PC-3 (cell line): ENCODE data around the gene ARHGAP9. TPM values are rescaled to one million over a fixed set of nuclear protein-coding genes. Genes with fewer than 3 reads are reported as not detected.

Experiments used
- ATAC-seq: fragments of 200-7000 bp; cut with Tn5 transposase; 2 replicates; pipeline ENCODE4 v1.9.1; 2020; ENCODE audit warnings: mild to moderate bottlenecking, moderate library complexity
- BruUV-seq: library from RNA; stranded (reverse); fragments of 400-500 nt; replicated peaks from 2 replicates; lab custom pipeline; 2021; lab: Mats Ljungman, UMichigan
- CTCF ChIA-PET: fragments of 300-600 bp; sonication (Branson Sonifier 250); formaldehyde crosslinking; loops from one replicate; lab custom pipeline; 2022; ENCODE audit warnings: antibody characterized with exemption; lab: Charles Lee
- POLR2A ChIA-PET: fragments of 300-600 bp; sonication (Branson Sonifier 250); formaldehyde crosslinking; loops from one replicate; lab custom pipeline; 2022; ENCODE audit warnings: antibody characterized with exemption; ENCODE audit not compliant: unreplicated experiment; lab: Charles Lee
- DNase-seq: peaks from one replicate; pipeline ENCODE4 v3.0.0-alpha.2; 2015
- H2AFZ ChIP-seq: fragments of 300-600 bp; sonication (generic); 2 replicates; pipeline ENCODE4 v1.6.0; 2016; ENCODE audit warnings: antibody characterized with exemption, low read length
- H3F3A ChIP-seq: fragments of 300-600 bp; sonication (generic); one replicate; pipeline ENCODE4 v1.6.0; 2017; ENCODE audit warnings: antibody characterized with exemption, low read length, control low read depth, mild to moderate bottlenecking; ENCODE audit not compliant: unreplicated experiment
- H3K27ac ChIP-seq: fragments of 300-600 bp; sonication (generic); 2 replicates; pipeline ENCODE4 v1.5.1; 2016; ENCODE audit warnings: mild to moderate bottlenecking, low read length
- H3K27me3 ChIP-seq: fragments of 300-600 bp; sonication (generic); 2 replicates; pipeline ENCODE4 v1.6.1; 2016; ENCODE audit warnings: low read length, mixed read lengths
- H3K36me3 ChIP-seq: fragments of 300-600 bp; sonication (generic); 2 replicates; pipeline ENCODE4 v1.6.1; 2016; ENCODE audit warnings: low read depth, mixed run types, low read length, mixed read lengths
- H3K4me1 ChIP-seq: fragments of 300-600 bp; sonication (generic); 2 replicates; pipeline ENCODE4 v1.5.1; 2016; ENCODE audit warnings: low read length; ENCODE audit not compliant: insufficient read depth
- H3K4me2 ChIP-seq: fragments of 300-600 bp; sonication (generic); 2 replicates; pipeline ENCODE4 v1.6.0; 2016; ENCODE audit warnings: low read length
- H3K4me3 ChIP-seq: fragments of 300-600 bp; sonication (generic); 2 replicates; pipeline ENCODE4 v1.5.1; 2016; ENCODE audit warnings: mild to moderate bottlenecking, low read length, mixed read lengths
- H3K79me2 ChIP-seq: fragments of 300-600 bp; sonication (generic); 2 replicates; pipeline ENCODE4 v1.6.1; 2017; ENCODE audit warnings: low read length, mixed read lengths
- H3K9ac ChIP-seq: fragments of 300-600 bp; sonication (generic); 2 replicates; pipeline ENCODE4 v1.6.0; 2016; ENCODE audit warnings: mild to moderate bottlenecking, low read length
- H3K9me2 ChIP-seq: fragments of 300-600 bp; sonication (generic); replicated peaks from 2 replicates; pipeline ENCODE4 v1.6.1; 2016; ENCODE audit warnings: mixed run types, low read length, mixed read lengths
- H3K9me3 ChIP-seq: fragments of 300-600 bp; sonication (generic); 2 replicates; pipeline ENCODE4 v1.6.1; 2016; ENCODE audit warnings: low read length, mixed read lengths
- H4K20me1 ChIP-seq: fragments of 300-600 bp; sonication (generic); 2 replicates; pipeline ENCODE4 v1.6.1; 2016; ENCODE audit warnings: low read length, mixed read lengths
- CTCF ChIP-seq: fragments of 300-600 bp; sonication (generic); conservative IDR thresholded peaks from 2 replicates; pipeline ENCODE4 v1.5.1; 2017; ENCODE audit warnings: antibody characterized with exemption, low read depth, mild to moderate bottlenecking, low read length
- EZH2 ChIP-seq: fragments of 300-600 bp; sonication (generic); IDR thresholded peaks from one replicate; pipeline ENCODE4 v1.6.1; 2017; ENCODE audit warnings: antibody characterized with exemption, mild to moderate bottlenecking, low read length; ENCODE audit not compliant: unreplicated experiment
- EZH2phosphoT487 ChIP-seq: fragments of 300-600 bp; sonication (generic); IDR thresholded peaks from 2 replicates; pipeline ENCODE4 v1.6.1; 2018; ENCODE audit warnings: mild to moderate bottlenecking, antibody characterized with exemption, low read length, borderline replicate concordance
- intact Hi-C: fragments of 100-400 bp; cut with micrococcal nuclease; formaldehyde crosslinking; loops from 2 replicates; pipeline ENCODE4 v1.9.0; 2023
- total RNA-seq: library from RNA; depleted of rRNA; stranded (reverse); fragments of >200 nt; gene quantifications from 2 replicates; pipeline ENCODE4 v1.2.3, GENCODE V29; 2014

The ARHGAP9 gene
- total RNA-seq, 1 experiment from 2014 or later = not detected

- Histone ChIP-seq H3K4me2 (no peak overlapping the region), H3K4me3 (no peak overlapping the region), H4K20me1 (no peaks in the 10 kb centered on the region), H3K27ac (no peak overlapping the region), H3K27me3 (peaks cover 5% of the 10 kb centered on the region; the same call in 1 of the 2 replicates), H3K36me3 (no peaks in the 10 kb centered on the region), H3K9ac (no peak overlapping the region), H3K9me2 (no peaks in the 10 kb centered on the region), H3K79me2 (no peaks in the 10 kb centered on the region), H2AFZ (no peak overlapping the region), H3F3A (no peaks in the 10 kb centered on the region), H3K4me1 (no peaks in the 10 kb centered on the region), H3K9me3 (no peaks in the 10 kb centered on the region)
- no peak for TF ChIP-seq EZH2phosphoT487
- TF ChIP-seq EZH2 = no peak
- no peak for TF ChIP-seq CTCF
- ChIA-PET POLR2A (no interaction called here), CTCF (no interaction called here)
- BruUV-seq = no TSS peak
- DNase-seq (no peak), ATAC-seq (no peak)
- intact Hi-C loops = no loop called here
These were observed 2.0 kb upstream of the ARHGAP9 start for GRCh38 chr12:57481671-57482070.

GRCh38 chr12:57479043-57479375 is 657 bp downstream of the ARHGAP9 start:
- H3K9me3 ChIP-seq = no peaks in the 10 kb centered on the region
- no peaks in the 10 kb centered on the region for H3K9me2 ChIP-seq
- ChIA-PET CTCF (no interaction called here), POLR2A (no interaction called here)
- TF ChIP-seq EZH2phosphoT487 (no peak), CTCF (no peak), EZH2 (no peak)
- DNase-seq (no peak), ATAC-seq (no peak)
- H3K4me3 ChIP-seq = no peak overlapping the region
- no peak overlapping the region for H2AFZ ChIP-seq
- no peaks in the 10 kb centered on the region for H3F3A ChIP-seq
- H3K79me2 ChIP-seq = no peaks in the 10 kb centered on the region
- no peak overlapping the region for H3K27ac ChIP-seq
- H4K20me1 ChIP-seq = no peaks in the 10 kb centered on the region
- H3K9ac ChIP-seq = no peak overlapping the region
- H3K4me1 ChIP-seq = no peaks in the 10 kb centered on the region
- intact Hi-C loops = no loop called here
- no peak overlapping the region for H3K4me2 ChIP-seq
- no peaks in the 10 kb centered on the region for H3K36me3 ChIP-seq
- no TSS peak for BruUV-seq
- H3K27me3 ChIP-seq = peaks cover 32% of the 10 kb centered on the region

GRCh38 chr12:57477710-57478681 is 1.7 kb downstream of the ARHGAP9 start:
- Histone ChIP-seq H3K4me3 (no peak overlapping the region), H3K9me2 (no peaks in the 10 kb centered on the region), H3K79me2 (no peaks in the 10 kb centered on the region), H3K9me3 (no peaks in the 10 kb centered on the region), H3F3A (no peaks in the 10 kb centered on the region), H3K36me3 (no peaks in the 10 kb centered on the region), H3K4me1 (no peaks in the 10 kb centered on the region), H3K4me2 (no peak overlapping the region), H2AFZ (no peak overlapping the region), H3K27ac (no peak overlapping the region), H4K20me1 (no peaks in the 10 kb centered on the region), H3K9ac (no peak overlapping the region), H3K27me3 (peaks cover 39% of the 10 kb centered on the region)
- CTCF ChIA-PET = no interaction called here
- POLR2A ChIA-PET = no interaction called here
- DNase-seq (no peak), ATAC-seq (peak; percentile 25)
- BruUV-seq = no TSS peak
- TF ChIP-seq CTCF (no peak), EZH2phosphoT487 (no peak), EZH2 (no peak)
- intact Hi-C loops = no loop called here
